T follicular helper cell (primary cell): ENCODE measurements around the gene GJC2.

Experiments
- DNase-seq: peaks from one replicate; pipeline ENCODE4 v3.0.0-alpha.2; 2020; ENCODE audit warnings: low read depth

Gene GJC2

GRCh38 chr1:228194921-228195812 lies 45.4 kb downstream of the GJC2 start:
- no peak for DNase-seq

GRCh38 chr1:228197555-228198147 lies 47.9 kb downstream of the GJC2 start:
- no peak for DNase-seq

GRCh38 chr1:228198977-228199590 lies 49.4 kb downstream of the GJC2 start:
- DNase-seq = no peak

GRCh38 chr1:228204958-228205357 lies 55.2 kb downstream of the GJC2 start:
- DNase-seq = no peak

- no peak for DNase-seq
Observed at GRCh38 chr1:228205526-228206436, 56.1 kb downstream of the GJC2 start.

- no peak for DNase-seq
Observed at GRCh38 chr1:228206582-228207351, 57.0 kb downstream of the GJC2 start.

GRCh38 chr1:228207381-228207810 lies 57.7 kb downstream of the GJC2 start:
- no peak for DNase-seq

GRCh38 chr1:228207851-228208821 lies 58.4 kb downstream of the GJC2 start, which contains the start of gene OBSCN:
Gene OBSCN (plus strand): TSS chr1:228208044. CDS start chr1:228211784, 3,740 bp downstream.
- no peak for DNase-seq

- no peak for DNase-seq
Observed at GRCh38 chr1:228208831-228209551, 59.3 kb downstream of the GJC2 start.
